Neural cell (in vitro differentiated cells): ENCODE results near the gene NELL2.

ENCODE experiments used
- CTCF ChIP-seq: fragments of 450-650 bp; IDR thresholded peaks from 2 replicates; pipeline ENCODE4 v1.5.1; 2014; ENCODE audit warnings: antibody characterized with exemption, mild to moderate bottlenecking, moderate library complexity; ENCODE audit not compliant: poor library complexity, severe bottlenecking
- EP300 ChIP-seq: fragments of 450-650 bp; conservative IDR thresholded peaks from 2 replicates; pipeline ENCODE4 v1.6.1; 2014; ENCODE audit warnings: antibody characterized with exemption, mild to moderate bottlenecking, moderate library complexity; ENCODE audit not compliant: poor library complexity, severe bottlenecking
- EZH2 ChIP-seq: fragments of 200-600, 300-800 bp; shearing (Covaris generic), sonication (generic); IDR thresholded peaks from 2 replicates; pipeline ENCODE4 v1.6.1; 2014; ENCODE audit warnings: antibody characterized with exemption, low read length, borderline replicate concordance, mild to moderate bottlenecking; ENCODE audit not compliant: insufficient read depth, poor library complexity, severe bottlenecking
- MXI1 ChIP-seq: fragments of 450-650 bp; conservative IDR thresholded peaks from 2 replicates; pipeline ENCODE4 v1.6.1; 2014; ENCODE audit warnings: antibody characterized with exemption, mild to moderate bottlenecking; ENCODE audit not compliant: poor library complexity, severe bottlenecking
- POLR2AphosphoS5 ChIP-seq: IDR thresholded peaks from 2 replicates; pipeline ENCODE4 v1.6.1; 2012
- RAD21 ChIP-seq: fragments of 450-650 bp; conservative IDR thresholded peaks from 2 replicates; pipeline ENCODE4 v1.6.1; 2014; ENCODE audit warnings: antibody characterized with exemption, mild to moderate bottlenecking, moderate library complexity
- SMC3 ChIP-seq: fragments of 450-650 bp; conservative IDR thresholded peaks from 2 replicates; pipeline ENCODE4 v1.6.1; 2014; ENCODE audit warnings: antibody characterized with exemption, mild to moderate bottlenecking, moderate library complexity; ENCODE audit not compliant: poor library complexity
- TAF1 ChIP-seq: IDR thresholded peaks from 2 replicates; pipeline ENCODE4 v1.6.1; 2012; ENCODE audit warnings: low read depth
- TF ChIP-seq, protein P1 (sequence below): IDR thresholded peaks from 2 replicates; pipeline ENCODE4 v1.6.1; 2012; ENCODE audit warnings: borderline replicate concordance

DNA sequence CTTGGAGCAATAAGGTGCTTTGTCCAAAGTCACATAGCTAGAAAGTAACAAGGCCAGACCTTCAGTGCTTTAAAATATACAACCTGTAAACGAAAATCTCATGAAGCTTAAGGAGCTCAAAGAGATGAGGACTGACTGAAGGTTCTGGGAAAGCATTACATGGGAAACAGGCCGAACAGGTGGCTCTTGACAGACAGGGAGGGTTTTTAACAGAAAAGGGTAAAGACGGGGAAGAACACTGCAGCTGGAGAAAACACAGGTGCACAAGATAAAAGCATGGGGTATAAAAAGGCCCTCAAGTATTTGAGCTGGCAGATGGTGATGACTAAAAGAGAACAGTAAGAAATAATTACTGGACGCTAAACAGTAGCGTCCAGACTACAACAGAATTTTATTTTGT lies 257.2 kb downstream of the NELL2 start:
- TF ChIP-seq EP300 (no peak), CTCF (no peak), EZH2 (no peak), TAF1 (no peak), SMC3 (no peak), RAD21 (no peak), POLR2AphosphoS5 (no peak), MXI1 (no peak)
- TF ChIP-seq, protein P1, sequence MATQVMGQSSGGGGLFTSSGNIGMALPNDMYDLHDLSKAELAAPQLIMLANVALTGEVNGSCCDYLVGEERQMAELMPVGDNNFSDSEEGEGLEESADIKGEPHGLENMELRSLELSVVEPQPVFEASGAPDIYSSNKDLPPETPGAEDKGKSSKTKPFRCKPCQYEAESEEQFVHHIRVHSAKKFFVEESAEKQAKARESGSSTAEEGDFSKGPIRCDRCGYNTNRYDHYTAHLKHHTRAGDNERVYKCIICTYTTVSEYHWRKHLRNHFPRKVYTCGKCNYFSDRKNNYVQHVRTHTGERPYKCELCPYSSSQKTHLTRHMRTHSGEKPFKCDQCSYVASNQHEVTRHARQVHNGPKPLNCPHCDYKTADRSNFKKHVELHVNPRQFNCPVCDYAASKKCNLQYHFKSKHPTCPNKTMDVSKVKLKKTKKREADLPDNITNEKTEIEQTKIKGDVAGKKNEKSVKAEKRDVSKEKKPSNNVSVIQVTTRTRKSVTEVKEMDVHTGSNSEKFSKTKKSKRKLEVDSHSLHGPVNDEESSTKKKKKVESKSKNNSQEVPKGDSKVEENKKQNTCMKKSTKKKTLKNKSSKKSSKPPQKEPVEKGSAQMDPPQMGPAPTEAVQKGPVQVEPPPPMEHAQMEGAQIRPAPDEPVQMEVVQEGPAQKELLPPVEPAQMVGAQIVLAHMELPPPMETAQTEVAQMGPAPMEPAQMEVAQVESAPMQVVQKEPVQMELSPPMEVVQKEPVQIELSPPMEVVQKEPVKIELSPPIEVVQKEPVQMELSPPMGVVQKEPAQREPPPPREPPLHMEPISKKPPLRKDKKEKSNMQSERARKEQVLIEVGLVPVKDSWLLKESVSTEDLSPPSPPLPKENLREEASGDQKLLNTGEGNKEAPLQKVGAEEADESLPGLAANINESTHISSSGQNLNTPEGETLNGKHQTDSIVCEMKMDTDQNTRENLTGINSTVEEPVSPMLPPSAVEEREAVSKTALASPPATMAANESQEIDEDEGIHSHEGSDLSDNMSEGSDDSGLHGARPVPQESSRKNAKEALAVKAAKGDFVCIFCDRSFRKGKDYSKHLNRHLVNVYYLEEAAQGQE: no peak
